ENCODE measurements around the gene MRPL24. TPM values are rescaled to one million over a fixed set of nuclear protein-coding genes. Genes with fewer than 3 reads are reported as not detected.

The MRPL24 gene
- total and polyA plus RNA-seq, 9 of the 15 experiments (the other 6 are each of a cell fraction or from before 2014, with no cell fraction given): 74.3 to 267 (median 113) TPM

GRCh38 chr1:156740741-156741480 lies at the start of gene MRPL24 (continued):
- no peak for TF ChIP-seq PHTF2 (CRISPR knock-in tag; IDR thresholded peaks at IDR 0.05)
- no peak for TF ChIP-seq BRCA1 (IDR thresholded peaks at IDR 0.05)
- 0 out of 2 replicates have a peak, but pooled peaks have one; percentile 55 for TF ChIP-seq BRCA1 (CRISPR knock-in tag; IDR thresholded peaks at IDR 0.05)
- TF ChIP-seq DNMT1 (IDR thresholded peaks at IDR 0.05): 0 out of 2 replicates have a peak, but pooled peaks have one; percentile 37
- TF ChIP-seq STAG1 (CRISPR knock-in tag; IDR thresholded peaks at IDR 0.05; ENCODE audit: borderline replicate concordance): no peak
- TF ChIP-seq TEAD4 (IDR thresholded peaks at IDR 0.05; ENCODE audit: low read length): peak; percentile 64; the same call in 1 of the 2 replicates
- TF ChIP-seq TEAD4 (CRISPR knock-in tag; IDR thresholded peaks at IDR 0.05; ENCODE audit: borderline replicate concordance): no peak
- no peak for TF ChIP-seq POLR3G (IDR thresholded peaks at IDR 0.05; ENCODE audit: extremely low read depth, insufficient read length, insufficient replicate concordance)
- TF ChIP-seq ZNF778 (CRISPR knock-in tag; IDR thresholded peaks at IDR 0.05): no peak
- TF ChIP-seq ZNF407 (IDR thresholded peaks at IDR 0.05; ENCODE audit: low read depth): 0 out of 2 replicates have a peak, but pooled peaks have one; percentile 53
- TF ChIP-seq FOXA1 (IDR thresholded peaks at IDR 0.05; ENCODE audit: borderline replicate concordance): no peak
